Fibroblast of the aortic adventitia (primary cell): ENCODE data around the gene CLDN11. TPM values are rescaled to one million over a fixed set of nuclear protein-coding genes. Genes with fewer than 3 reads are reported as not detected.

Experiments
- DNase-seq: peaks from one replicate; pipeline ENCODE4 v3.0.0-alpha.2; 2010; ENCODE audit warnings: low read depth
- H3K4me3 ChIP-seq: 2 replicates; pipeline ENCODE4 v1.5.1; 2011; ENCODE audit warnings: low read depth, mild to moderate bottlenecking, control low read depth, low read length, moderate library complexity
- total RNA-seq: library from RNA; depleted of rRNA; stranded (reverse); fragments of >200 nt; gene quantifications from 2 replicates; pipeline ENCODE4 v1.2.3, GENCODE V29; 2012; ENCODE audit warnings: low replicate concordance
- TF ChIP-seq, protein P1 (sequence below): IDR thresholded peaks from 2 replicates; pipeline ENCODE4 v1.5.1; 2011; ENCODE audit warnings: mild to moderate bottlenecking, low read length, control low read depth, inconsistent platforms; ENCODE audit not compliant: insufficient read depth

The CLDN11 gene
- total RNA-seq, 1 donor = 661 TPM

DNA sequence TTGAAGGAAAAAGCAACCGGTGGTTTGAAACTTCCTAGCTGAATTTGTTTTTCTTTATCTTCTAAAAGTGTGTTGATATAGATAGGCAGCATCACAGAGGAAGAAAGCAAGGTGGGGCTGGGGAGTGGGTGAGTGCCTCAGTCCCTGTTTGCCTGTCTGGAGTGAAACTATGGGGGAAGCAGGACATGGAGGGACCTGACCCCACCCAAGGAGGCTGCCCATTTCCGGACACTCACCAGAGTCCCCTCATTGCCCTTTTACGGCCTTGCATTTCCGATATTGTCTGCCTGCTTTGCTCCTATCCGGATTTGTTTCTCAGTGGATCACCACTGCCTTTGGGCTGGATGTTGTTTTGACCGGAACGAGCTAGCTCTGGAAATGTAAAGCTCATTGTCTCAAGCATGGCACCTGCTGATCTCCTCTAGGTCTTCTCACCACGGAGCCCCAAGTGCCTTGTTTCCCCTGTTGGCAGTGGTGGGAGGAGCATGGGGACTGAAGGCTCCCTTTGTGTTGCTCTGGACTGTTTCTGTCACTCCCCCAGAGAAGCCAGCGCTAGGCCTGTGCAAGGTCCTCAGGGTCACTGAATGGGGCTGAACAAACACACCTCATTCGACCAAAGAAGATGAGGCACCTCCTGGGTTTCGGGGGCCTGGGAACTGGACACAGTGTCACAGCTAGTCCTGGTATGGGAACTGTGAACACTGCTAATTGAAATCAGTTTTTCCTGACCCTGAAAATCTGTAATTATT is 7.0 kb downstream of the CLDN11 start:
- no peak overlapping the region for H3K4me3 ChIP-seq
- DNase-seq = no peak
- TF ChIP-seq, protein P1, sequence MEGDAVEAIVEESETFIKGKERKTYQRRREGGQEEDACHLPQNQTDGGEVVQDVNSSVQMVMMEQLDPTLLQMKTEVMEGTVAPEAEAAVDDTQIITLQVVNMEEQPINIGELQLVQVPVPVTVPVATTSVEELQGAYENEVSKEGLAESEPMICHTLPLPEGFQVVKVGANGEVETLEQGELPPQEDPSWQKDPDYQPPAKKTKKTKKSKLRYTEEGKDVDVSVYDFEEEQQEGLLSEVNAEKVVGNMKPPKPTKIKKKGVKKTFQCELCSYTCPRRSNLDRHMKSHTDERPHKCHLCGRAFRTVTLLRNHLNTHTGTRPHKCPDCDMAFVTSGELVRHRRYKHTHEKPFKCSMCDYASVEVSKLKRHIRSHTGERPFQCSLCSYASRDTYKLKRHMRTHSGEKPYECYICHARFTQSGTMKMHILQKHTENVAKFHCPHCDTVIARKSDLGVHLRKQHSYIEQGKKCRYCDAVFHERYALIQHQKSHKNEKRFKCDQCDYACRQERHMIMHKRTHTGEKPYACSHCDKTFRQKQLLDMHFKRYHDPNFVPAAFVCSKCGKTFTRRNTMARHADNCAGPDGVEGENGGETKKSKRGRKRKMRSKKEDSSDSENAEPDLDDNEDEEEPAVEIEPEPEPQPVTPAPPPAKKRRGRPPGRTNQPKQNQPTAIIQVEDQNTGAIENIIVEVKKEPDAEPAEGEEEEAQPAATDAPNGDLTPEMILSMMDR = no peak

DNA sequence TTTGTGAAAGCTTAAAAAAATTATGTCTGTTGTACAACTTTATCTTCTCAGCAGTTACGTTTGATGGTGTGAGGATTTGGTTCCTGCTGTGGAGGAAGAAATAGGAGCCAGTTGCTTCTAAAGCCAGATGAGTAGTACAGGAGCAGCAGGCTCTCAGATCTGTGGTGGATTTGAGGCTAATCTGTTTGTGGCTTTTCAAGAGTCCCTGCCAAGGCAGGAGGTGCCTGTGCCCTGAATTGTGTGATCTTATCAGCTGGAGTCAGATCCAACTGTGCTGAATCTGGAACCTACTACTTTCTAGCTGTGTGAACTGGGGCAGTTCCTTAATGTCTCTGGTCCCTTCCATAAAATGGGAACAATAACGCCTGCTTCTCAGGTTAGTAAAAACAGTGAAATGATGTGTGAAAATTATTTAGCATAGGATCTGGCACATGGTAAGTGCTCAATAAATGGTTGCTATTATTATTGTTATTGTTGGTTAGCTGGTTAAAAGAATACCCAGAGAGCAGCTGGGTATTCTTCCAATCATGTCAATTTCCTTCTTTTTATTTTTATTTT is 7.7 kb downstream of the CLDN11 start:
- peak; percentile 53 for DNase-seq
- TF ChIP-seq, protein P1 = no peak

DNA sequence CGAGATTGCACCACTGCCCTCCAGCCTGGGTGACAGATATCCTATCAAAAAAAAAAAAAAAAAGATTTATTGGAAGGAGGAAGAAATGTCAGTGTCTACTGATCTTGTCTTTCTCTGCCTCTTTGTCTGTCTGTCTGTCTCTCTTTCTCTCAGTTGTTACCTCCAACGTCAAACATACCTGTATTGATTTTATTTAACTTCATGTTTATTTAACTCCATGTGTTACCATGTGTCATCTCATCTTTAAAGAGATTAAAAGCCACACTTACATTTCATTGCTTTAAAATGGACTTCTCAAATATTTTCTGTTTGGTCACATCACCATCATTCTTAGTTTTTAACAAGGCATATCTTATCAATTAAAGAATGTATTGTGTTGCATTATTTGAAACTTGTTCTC is 9.4 kb downstream of the CLDN11 start:
- TF ChIP-seq, protein P1 = no peak
- no peak for DNase-seq

More for the DNA sequence above, 7.7 kb downstream of the CLDN11 start:
- H3K4me3 ChIP-seq = no peak overlapping the region

DNA sequence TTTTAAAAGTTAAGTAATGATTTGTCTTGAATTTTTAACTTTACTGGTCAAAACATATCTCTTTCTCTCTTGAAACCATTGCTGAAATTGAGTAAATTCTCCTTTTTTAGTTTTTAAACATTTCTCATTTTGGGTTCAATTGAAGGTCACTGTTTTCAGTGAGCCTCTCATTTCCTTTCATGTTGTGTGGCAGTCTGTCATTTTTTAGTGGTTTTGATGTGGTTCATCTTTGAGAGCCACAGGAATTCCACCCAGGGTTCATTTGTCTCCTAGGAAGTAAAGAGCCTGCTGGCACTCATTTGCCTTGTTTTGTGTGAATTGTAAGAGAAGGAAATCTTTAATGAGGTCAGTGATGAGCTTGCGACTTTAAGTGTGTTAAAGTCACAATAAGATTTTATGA is 10.4 kb downstream of the CLDN11 start:
- TF ChIP-seq, protein P1 = no peak
- peak; percentile 57 for DNase-seq
- H3K4me3 ChIP-seq = no peak overlapping the region

More for the DNA sequence above, 9.4 kb downstream of the CLDN11 start:
- H3K4me3 ChIP-seq = no peak overlapping the region

DNA sequence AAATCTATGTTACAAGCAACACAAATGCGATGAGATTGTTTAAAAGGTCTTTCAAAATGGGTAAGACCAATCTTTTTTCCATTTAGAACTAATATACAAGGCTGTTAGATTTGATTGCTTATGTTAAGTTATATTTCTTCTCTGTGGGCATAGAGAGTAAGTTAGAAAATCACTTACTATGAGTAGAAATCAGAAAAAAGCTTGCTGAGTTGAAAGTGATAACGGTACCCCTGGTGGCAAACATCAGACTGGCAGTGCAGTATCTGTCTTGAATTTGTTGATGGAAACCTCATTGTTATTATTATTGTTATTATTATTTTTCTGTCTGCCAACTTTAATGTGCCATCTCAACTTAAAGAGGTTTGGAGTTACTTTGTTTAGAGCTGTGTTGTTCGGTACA is 12.4 kb downstream of the CLDN11 start:
- TF ChIP-seq, protein P1 = peak; percentile 25
- DNase-seq = no peak

DNA sequence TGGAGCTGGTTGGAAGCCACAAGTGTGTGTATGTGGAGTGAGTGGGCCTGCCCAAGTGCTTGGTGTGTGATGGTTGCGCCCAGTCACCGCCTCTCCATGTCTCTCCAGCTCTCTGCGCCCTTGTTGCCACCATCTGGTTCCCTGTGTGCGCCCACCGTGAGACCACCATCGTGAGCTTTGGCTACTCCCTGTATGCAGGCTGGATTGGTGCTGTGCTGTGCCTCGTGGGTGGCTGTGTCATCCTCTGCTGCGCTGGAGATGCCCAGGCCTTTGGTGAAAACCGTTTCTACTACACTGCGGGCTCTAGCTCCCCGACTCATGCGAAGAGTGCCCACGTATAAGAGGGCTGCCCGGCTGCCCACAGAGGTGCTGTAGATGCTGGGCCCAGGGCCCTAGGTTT is 13.7 kb downstream of the CLDN11 start:
- TF ChIP-seq, protein P1 = no peak
- H3K4me3 ChIP-seq = no peak overlapping the region
- no peak for DNase-seq

More for the DNA sequence above, 12.4 kb downstream of the CLDN11 start:
- no peak overlapping the region for H3K4me3 ChIP-seq
